ENCODE results near the gene ZDHHC3. TPM values are rescaled to one million over a fixed set of nuclear protein-coding genes. Genes with fewer than 3 reads are reported as not detected.

The ZDHHC3 gene
- total and polyA plus RNA-seq, 2 donors (not counting 1 experiment from before 2014, with no cell fraction given) = 37.2 to 52.6 TPM

GRCh38 chr3:44903314-44903713 lies 72.7 kb downstream of the ZDHHC3 start:
- 27% methylated on average over 2 of the region's 2 CpGs for WGBS (ENCODE audit: insufficient coverage)

GRCh38 chr3:44902628-44903027 lies 73.3 kb downstream of the ZDHHC3 start:
- TF ChIP-seq CTCF (IDR thresholded peaks at IDR 0.05) = no peak
- no peak for TF ChIP-seq EZH2 (IDR thresholded peaks at IDR 0.05; ENCODE audit: borderline replicate concordance, insufficient read depth, low read depth, low read length, poor library complexity, severe bottlenecking)
- Histone ChIP-seq H2AFZ (ENCODE audit: insufficient read depth, low read depth, low read length, poor library complexity, severe bottlenecking) (no peak overlapping the region), H4K20me1 (ENCODE audit: control insufficient read depth, insufficient read depth, low read length, poor library complexity, severe bottlenecking) (no peaks in the 10 kb centered on the region), H3K4me2 (replicated peaks; ENCODE audit: low read depth, low read length, poor library complexity, severe bottlenecking) (no peak overlapping the region), H3K4me3 (ENCODE audit: control extremely low read depth in 1 of 5, extremely low read depth in 1 of 5, insufficient read depth in 1 of 5, low read depth in 2 of 5, low read length in 4 of 5) (no peak overlapping the region), H3K27me3 (replicated peaks in 1 of 4; ENCODE audit: control extremely low read depth in 1 of 4, control insufficient read depth in 3 of 4, insufficient read depth in 4 of 4, low read length in 3 of 4) (peaks cover 0 to 14% (median 3%) of the 10 kb centered on the region in 4 experiments), H3K27ac (ENCODE audit: low read length in 2 of 2) (no peak overlapping the region), H3K36me3 (replicated peaks in 1 of 2; ENCODE audit: control extremely low read depth in 1 of 2, control insufficient read depth in 1 of 2, extremely low read depth in 1 of 2, insufficient read depth in 2 of 2, low read length in 1 of 2) (no peaks in the 10 kb centered on the region), H3K9me3 (ENCODE audit: control extremely low read depth in 1 of 3, control insufficient read depth in 2 of 3, insufficient read depth in 1 of 3, low read length in 2 of 3) (peaks cover 0 to 10% (median 0%) of the 10 kb centered on the region in 3 donors), H3K4me1 (ENCODE audit: control insufficient read depth in 2 of 2, insufficient read depth in 2 of 2, low read length in 2 of 2) (no peaks in the 10 kb centered on the region), H3K79me2 (ENCODE audit: control insufficient read depth, insufficient read depth, low read length) (no peaks in the 10 kb centered on the region), H3K9ac (ENCODE audit: low read length) (no peak overlapping the region)
- Mint-ChIP-seq H3K27me3 (peaks cover 23% of the 10 kb centered on the region), H3K27ac (no peak overlapping the region), H3K4me1 (no peaks in the 10 kb centered on the region), H3K4me3 (no peak overlapping the region), H3K9me3 (ENCODE audit: insufficient read depth) (no peaks in the 10 kb centered on the region)
- POLR2A ChIA-PET = no interaction called here
- intact Hi-C loops (cut with micrococcal nuclease) = no loop called here
- DNase-seq (no peak), ATAC-seq (ENCODE audit: low read depth) (no peak)
- WGBS (ENCODE audit: insufficient coverage) = 77% methylated on average over 2 of the region's 4 CpGs
- CTCF ChIA-PET = interaction anchor here (1.6 kb wide), 1 partner anchor 11 kb away, joined by 4 read pairs; no protein-coding TSS in a partner anchor

More at GRCh38 chr3:44903314-44903713, 72.7 kb downstream of the ZDHHC3 start:
- POLR2A ChIA-PET = no interaction called here
- no peak overlapping the region for H3K9ac ChIP-seq (ENCODE audit: low read length)
- H2AFZ ChIP-seq (ENCODE audit: insufficient read depth, low read depth, low read length, poor library complexity, severe bottlenecking) = no peak overlapping the region
- TF ChIP-seq CTCF (IDR thresholded peaks at IDR 0.05) (no peak), EZH2 (IDR thresholded peaks at IDR 0.05; ENCODE audit: borderline replicate concordance, insufficient read depth, low read depth, low read length, poor library complexity, severe bottlenecking) (no peak)
- H3K9me3 Mint-ChIP-seq (ENCODE audit: insufficient read depth) = no peaks in the 10 kb centered on the region
- no peak for DNase-seq
- H3K4me3 Mint-ChIP-seq = no peak overlapping the region
- H3K4me1 ChIP-seq (ENCODE audit: control insufficient read depth in 2 of 2, insufficient read depth in 2 of 2, low read length in 2 of 2) = no peaks in the 10 kb centered on the region
- ATAC-seq (ENCODE audit: low read depth) = no peak
- H3K27ac Mint-ChIP-seq = no peak overlapping the region
- no peak overlapping the region for H3K4me3 ChIP-seq (ENCODE audit: control extremely low read depth in 1 of 5, extremely low read depth in 1 of 5, insufficient read depth in 1 of 5, low read depth in 2 of 5, low read length in 4 of 5)
- CTCF ChIA-PET = no interaction called here
- H3K27me3 Mint-ChIP-seq = peaks cover 24% of the 10 kb centered on the region
- no peaks in the 10 kb centered on the region for H3K36me3 ChIP-seq (replicated peaks in 1 of 2; ENCODE audit: control extremely low read depth in 1 of 2, control insufficient read depth in 1 of 2, extremely low read depth in 1 of 2, insufficient read depth in 2 of 2, low read length in 1 of 2)
- H3K4me1 Mint-ChIP-seq = no peaks in the 10 kb centered on the region
- no peaks in the 10 kb centered on the region for H3K79me2 ChIP-seq (ENCODE audit: control insufficient read depth, insufficient read depth, low read length)
- no peaks in the 10 kb centered on the region for H4K20me1 ChIP-seq (ENCODE audit: control insufficient read depth, insufficient read depth, low read length, poor library complexity, severe bottlenecking)
- intact Hi-C loops (cut with micrococcal nuclease) = no loop called here
- peaks cover 0 to 14% (median 3%) of the 10 kb centered on the region in 4 experiments for H3K27me3 ChIP-seq (replicated peaks in 1 of 4; ENCODE audit: control extremely low read depth in 1 of 4, control insufficient read depth in 3 of 4, insufficient read depth in 4 of 4, low read length in 3 of 4)
- no peak overlapping the region for H3K4me2 ChIP-seq (replicated peaks; ENCODE audit: low read depth, low read length, poor library complexity, severe bottlenecking)
- H3K9me3 ChIP-seq (ENCODE audit: control extremely low read depth in 1 of 3, control insufficient read depth in 2 of 3, insufficient read depth in 1 of 3, low read length in 2 of 3) = peaks cover 0 to 10% (median 0%) of the 10 kb centered on the region in 3 donors
- no peak overlapping the region for H3K27ac ChIP-seq (ENCODE audit: low read length in 2 of 2)
